Measurements from ENCODE around the gene RRP8.

GRCh38 chr11:6608726-6609501, 5.5 kb upstream of the RRP8 start:
- TF ChIP-seq EZH2 (IDR thresholded peaks at IDR 0.05) (no peak), FOSL1 (IDR thresholded peaks at IDR 0.05; ENCODE audit: low read depth) (no peak), EZH2phosphoT487 (IDR thresholded peaks at IDR 0.05; ENCODE audit: borderline replicate concordance) (no peak), MAX (IDR thresholded peaks at IDR 0.05) (no peak), POLR2AphosphoS5 (IDR thresholded peaks at IDR 0.05; ENCODE audit: low read depth, low read length) (no peak), ZFX (IDR thresholded peaks at IDR 0.05) (no peak), RAD21 (IDR thresholded peaks at IDR 0.05; ENCODE audit: low read depth) (no peak), ATF3 (IDR thresholded peaks at IDR 0.05) (no peak), CEBPB (IDR thresholded peaks at IDR 0.05; ENCODE audit: low read depth) (no peak), REST (IDR thresholded peaks at IDR 0.05; ENCODE audit: low read depth) (no peak), SIN3A (IDR thresholded peaks at IDR 0.05; ENCODE audit: low read depth) (no peak), POLR2A (IDR thresholded peaks at IDR 0.05; ENCODE audit: borderline replicate concordance, extremely low read depth, insufficient read depth, insufficient read length) (peak; percentile 19)
- TF ChIP-seq, protein P1, sequence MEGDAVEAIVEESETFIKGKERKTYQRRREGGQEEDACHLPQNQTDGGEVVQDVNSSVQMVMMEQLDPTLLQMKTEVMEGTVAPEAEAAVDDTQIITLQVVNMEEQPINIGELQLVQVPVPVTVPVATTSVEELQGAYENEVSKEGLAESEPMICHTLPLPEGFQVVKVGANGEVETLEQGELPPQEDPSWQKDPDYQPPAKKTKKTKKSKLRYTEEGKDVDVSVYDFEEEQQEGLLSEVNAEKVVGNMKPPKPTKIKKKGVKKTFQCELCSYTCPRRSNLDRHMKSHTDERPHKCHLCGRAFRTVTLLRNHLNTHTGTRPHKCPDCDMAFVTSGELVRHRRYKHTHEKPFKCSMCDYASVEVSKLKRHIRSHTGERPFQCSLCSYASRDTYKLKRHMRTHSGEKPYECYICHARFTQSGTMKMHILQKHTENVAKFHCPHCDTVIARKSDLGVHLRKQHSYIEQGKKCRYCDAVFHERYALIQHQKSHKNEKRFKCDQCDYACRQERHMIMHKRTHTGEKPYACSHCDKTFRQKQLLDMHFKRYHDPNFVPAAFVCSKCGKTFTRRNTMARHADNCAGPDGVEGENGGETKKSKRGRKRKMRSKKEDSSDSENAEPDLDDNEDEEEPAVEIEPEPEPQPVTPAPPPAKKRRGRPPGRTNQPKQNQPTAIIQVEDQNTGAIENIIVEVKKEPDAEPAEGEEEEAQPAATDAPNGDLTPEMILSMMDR (IDR thresholded peaks at IDR 0.05 in 2 of 3, conservative IDR thresholded peaks at IDR 0.05 in 1 of 3; ENCODE audit: borderline replicate concordance in 1 of 3, insufficient read depth in 1 of 3, low read depth in 2 of 3, low read length in 2 of 3) = no peak

All from HCT116 (cell line).